Ovary (tissue), 3 donors: ENCODE results near the gene PRAMEF4.
"Not testable (repeated sequence)": the region's sequence is repeated elsewhere in the genome, so short reads cannot be mapped to it uniquely, and the experiment has no call there.

Experiments used
- EP300 ChIP-seq: sonication (generic); formaldehyde crosslinking; IDR thresholded peaks from one replicate; pipeline ENCODE4 v1.6.1; 2017; ENCODE audit warnings: antibody characterized with exemption
- POLR2A ChIP-seq: fragments of 450-650 bp; IDR thresholded peaks from one replicate; pipeline ENCODE4 v1.6.1; 2017; ENCODE audit warnings: antibody characterized with exemption, mild to moderate bottlenecking, moderate library complexity
- TF ChIP-seq, protein P1 (sequence below), 3 donors: fragments of 450-650 bp in 2 of 3; fragments of 200-600 bp in 1 of 3; IDR thresholded peaks; one replicate each; pipeline versions ENCODE4 v1.5.1 to v1.8.0; 2016 to 2022; ENCODE audit warnings: antibody characterized with exemption in 3 of 3, mild to moderate bottlenecking in 1 of 3
- donor health status: DM: no; HTN: no; CAD: no.

GRCh38 chr1:12899186-12899585 lies 13.2 kb upstream of the PRAMEF4 start:
- not testable (repeated sequence) for TF ChIP-seq EP300, POLR2A
- TF ChIP-seq, protein P1, sequence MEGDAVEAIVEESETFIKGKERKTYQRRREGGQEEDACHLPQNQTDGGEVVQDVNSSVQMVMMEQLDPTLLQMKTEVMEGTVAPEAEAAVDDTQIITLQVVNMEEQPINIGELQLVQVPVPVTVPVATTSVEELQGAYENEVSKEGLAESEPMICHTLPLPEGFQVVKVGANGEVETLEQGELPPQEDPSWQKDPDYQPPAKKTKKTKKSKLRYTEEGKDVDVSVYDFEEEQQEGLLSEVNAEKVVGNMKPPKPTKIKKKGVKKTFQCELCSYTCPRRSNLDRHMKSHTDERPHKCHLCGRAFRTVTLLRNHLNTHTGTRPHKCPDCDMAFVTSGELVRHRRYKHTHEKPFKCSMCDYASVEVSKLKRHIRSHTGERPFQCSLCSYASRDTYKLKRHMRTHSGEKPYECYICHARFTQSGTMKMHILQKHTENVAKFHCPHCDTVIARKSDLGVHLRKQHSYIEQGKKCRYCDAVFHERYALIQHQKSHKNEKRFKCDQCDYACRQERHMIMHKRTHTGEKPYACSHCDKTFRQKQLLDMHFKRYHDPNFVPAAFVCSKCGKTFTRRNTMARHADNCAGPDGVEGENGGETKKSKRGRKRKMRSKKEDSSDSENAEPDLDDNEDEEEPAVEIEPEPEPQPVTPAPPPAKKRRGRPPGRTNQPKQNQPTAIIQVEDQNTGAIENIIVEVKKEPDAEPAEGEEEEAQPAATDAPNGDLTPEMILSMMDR (IDR thresholded peaks at IDR 0.05), result not testable (repeated sequence)
